HG03060 (cell line): ENCODE measurements around the gene OTOP1.
"Not testable (repeated sequence)": the region's sequence is repeated elsewhere in the genome, so short reads cannot be mapped to it uniquely, and the experiment has no call there.

ENCODE experiments used
- ATAC-seq: cut with Tn5 transposase; IDR thresholded peaks from one replicate; pipeline ENCODE4 v1.9.1; 2021; ENCODE audit warnings: low read depth, moderate number of reproducible peaks; ENCODE audit not compliant: unreplicated experiment

Gene OTOP1, protein sequence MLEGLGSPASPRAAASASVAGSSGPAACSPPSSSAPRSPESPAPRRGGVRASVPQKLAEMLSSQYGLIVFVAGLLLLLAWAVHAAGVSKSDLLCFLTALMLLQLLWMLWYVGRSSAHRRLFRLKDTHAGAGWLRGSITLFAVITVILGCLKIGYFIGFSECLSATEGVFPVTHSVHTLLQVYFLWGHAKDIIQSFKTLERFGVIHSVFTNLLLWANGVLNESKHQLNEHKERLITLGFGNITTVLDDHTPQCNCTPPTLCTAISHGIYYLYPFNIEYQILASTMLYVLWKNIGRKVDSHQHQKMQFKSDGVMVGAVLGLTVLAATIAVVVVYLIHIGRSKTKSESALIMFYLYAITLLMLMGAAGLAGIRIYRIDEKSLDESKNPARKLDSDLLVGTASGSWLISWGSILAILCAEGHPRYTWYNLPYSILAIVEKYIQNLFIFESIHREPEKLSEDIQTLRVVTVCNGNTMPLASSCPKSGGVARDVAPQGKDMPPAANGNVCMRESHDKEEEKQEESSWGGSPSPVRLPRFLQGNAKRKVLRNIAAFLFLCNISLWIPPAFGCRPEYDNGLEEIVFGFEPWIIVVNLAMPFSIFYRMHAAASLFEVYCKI

GRCh38 chr4:4226606-4227438, at the start of gene OTOP1:
TSS of gene OTOP1 (minus strand) at chr4:4226929. CDS start at chr4:4226864, 65 bp downstream.
- no peak for ATAC-seq

GRCh38 chr4:4274226-4274625, 47.5 kb upstream of the OTOP1 start:
- ATAC-seq: no peak

- ATAC-seq: no peak
These were observed 45.2 kb upstream of the OTOP1 start for GRCh38 chr4:4271912-4272311.

DNA sequence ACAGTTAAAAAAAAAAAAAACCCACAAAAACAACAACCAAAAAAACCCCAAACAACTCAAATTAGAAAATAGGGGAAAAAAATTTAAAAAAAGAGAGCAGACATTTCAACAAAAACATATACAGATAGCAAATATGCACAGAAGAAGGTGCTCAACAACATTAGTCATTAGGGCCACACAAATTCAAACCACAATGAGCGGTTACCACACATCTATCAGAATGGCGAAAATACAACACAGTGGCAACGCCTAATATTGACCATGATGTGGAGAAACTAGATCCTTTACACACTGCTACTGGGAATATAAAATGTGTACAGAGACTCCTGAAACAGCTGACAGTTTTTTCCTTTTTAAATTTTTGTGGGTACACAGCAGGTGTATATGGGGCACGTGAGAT, 43.8 kb upstream of the OTOP1 start:
- no peak for ATAC-seq

DNA sequence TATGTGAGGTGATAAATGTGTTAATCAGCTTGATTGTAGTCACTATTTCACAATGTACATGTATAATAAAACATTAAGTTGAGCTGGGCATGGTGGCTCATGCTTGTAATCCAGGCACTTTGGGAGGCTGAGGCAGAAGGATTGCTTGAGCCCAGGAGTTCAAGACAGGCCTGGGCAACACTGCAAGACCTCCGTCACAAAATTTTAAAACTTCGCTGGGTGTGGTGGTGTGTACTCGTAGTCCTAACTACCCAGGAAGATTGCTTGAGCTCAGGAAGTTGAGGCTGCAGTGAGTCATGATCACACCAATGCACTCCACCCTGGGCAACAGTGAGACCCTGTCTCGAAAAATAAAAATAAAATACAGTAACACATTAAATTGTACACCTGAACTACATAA, 43.1 kb upstream of the OTOP1 start:
- no peak for ATAC-seq

GRCh38 chr4:4269331-4269731, 42.6 kb upstream of the OTOP1 start:
- no peak for ATAC-seq

GRCh38 chr4:4268776-4269175, 42.0 kb upstream of the OTOP1 start:
- no peak for ATAC-seq

DNA sequence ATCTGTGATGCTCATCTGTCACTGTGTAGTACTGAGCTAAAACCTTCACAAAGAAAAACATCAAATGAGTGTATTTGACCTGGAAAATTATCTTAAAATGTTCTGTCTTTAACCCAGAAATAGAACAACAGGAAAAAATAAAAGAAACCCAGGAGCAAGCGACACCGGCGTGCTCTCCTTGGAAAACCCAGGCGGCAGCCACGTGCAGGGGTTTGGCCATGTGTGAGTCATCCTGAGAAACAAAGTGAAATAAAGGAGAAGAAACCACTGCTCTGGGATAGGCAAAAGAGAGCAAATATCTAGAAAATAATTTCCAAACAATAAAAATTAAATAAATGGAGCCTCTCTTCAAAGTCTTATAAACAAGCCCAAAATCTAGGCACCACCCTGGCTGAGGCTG, 41.3 kb upstream of the OTOP1 start:
- no peak for ATAC-seq

DNA sequence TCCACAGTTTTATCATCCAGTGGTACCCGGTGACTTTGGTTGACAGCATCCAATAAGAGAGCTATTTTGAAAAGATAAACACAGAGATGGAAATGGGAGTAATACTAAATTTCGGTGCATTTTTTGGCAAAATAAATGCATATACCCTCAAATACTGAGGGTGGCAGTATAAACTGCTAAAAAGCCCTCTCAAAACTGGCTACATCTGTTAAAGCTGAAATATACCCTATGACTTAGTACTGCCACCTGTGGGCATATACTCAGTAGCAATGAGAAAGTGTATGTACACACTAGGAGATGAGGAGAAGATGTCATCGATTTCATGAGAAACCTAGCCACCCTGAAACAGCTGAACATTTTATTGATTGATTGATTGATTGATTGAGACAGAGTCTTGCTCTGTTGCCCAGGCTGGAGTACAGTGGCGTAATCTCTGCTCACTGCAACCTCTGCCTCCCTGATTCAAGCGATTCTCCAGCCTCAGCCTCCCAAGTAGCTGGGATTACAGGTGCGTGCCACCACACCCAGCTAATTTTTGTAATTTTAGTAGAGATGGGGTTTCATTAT, 33.5 kb upstream of the OTOP1 start:
- ATAC-seq: peak; percentile 90

DNA sequence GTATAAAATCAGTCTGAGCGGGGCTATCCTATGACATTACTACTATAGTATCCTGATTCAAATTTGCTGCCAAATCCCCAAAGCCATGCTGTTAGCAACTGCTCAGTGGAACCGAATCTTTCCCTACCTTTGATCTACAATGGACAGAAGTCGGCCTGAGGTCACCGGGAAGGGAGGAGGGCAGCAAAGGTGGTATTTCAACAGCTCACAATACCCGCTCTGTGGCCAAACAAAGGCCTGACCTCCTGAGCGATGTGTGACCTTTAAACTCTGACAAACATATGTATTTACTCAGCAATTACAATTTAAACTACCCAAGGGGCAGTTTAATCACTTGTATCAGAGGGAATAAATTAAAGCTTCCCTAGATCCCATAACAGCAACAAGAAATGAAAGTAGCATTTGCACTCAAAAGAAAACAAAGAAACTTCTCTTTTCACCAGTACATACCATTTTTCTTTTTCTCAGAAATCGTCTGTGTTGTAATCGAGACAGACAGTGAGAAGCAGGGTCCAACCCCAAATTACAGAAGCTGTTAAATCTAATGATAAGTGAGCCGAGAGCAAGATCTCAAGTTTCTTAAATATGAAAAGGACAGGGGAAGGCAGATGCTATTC, 32.9 kb upstream of the OTOP1 start:
- no peak for ATAC-seq

DNA sequence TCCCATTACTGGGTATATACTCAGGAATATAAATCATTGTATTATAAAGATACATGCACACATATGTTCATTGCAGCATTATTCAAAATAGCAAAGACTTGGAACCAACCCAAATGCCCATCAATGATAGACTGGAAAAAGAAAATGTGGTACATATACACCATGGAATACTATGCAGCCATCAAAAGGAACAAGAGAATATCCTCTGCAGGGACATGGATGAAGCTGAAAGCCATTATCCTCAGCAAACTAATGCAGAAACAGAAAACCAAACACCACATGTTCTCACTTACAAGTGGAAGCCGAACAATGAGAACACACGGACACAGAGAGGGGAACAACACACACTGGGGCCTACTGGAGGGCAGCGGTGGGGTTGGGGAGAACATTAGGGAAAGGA, 31.0 kb upstream of the OTOP1 start:
- ATAC-seq: not testable (repeated sequence)

DNA sequence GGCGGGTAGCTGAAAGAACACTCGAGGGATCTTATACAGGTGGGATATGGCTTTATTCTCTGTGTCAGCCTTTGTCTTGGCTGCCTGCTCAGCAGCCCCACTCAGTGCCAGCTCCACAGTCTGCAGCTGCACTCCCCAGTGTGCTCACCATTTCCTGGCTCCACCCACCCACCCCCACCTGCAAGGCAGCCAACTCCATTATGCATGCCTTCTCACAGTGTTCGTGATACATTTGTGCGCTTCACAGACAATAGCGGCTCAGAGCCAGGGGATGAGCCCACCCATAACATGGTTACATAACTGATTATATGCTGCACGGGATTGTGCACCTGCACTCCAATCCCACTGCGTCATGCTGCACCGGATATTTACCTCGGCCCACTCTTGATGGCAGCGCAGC, 30.1 kb upstream of the OTOP1 start:
- no peak for ATAC-seq

DNA sequence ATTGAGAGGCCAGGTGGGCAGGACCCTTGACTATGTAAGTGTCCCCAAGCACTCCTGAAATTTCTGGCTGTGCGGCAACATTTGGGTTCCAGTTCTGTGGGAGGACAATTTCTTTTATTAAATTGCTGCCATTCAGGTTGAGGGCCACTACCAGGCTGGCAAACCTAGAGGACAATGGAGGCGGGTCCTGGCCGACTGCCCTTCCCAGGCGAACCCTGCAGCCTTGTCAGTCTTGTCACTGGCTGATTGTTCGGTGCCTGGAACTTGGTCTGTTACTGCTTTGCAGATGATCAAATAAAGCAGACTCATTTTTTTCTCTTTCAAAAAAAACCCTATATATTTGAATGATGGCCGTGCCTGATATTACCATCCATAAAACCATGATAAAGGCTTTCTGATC, 27.9 kb upstream of the OTOP1 start:
- no peak for ATAC-seq

DNA sequence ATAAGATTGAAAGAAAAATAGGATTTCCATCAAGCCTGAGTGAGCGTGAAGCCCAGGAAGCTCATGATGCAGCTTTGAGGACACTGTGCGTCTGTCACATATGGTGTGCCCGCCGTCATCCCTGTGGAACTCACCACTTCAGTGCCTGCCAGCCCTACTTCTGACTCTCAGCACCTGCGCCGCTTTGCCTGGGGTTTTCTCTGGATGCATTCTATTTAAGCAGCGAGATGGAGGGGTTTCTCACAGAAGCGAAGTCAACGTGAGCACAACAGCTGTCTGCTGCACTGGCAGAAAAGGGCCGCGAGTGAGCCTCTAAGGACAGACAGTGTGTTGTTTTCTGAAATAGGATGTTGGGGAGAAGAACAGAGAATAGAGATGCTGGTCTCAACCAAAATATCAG, 27.5 kb upstream of the OTOP1 start:
- ATAC-seq: no peak

DNA sequence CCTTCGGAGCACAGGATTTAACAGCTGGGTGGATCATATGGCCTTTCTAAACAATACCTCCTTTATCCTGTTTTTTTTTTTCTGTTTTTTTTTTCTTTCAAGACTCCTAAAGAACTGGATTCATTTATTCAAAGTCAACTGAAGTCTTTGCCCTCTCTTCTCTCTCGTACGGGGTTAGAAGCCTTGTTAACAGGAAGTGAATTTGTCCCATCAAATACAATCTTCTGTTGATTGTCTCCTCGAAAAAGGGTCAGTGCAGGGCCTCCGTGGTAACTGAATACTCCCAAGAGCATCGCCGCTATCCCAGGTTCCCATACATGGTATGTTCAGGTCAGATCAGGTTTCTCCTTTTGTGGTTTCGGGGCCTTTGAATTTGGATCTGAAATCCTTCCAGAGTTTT, 23.1 kb upstream of the OTOP1 start:
- ATAC-seq: no peak

- not testable (repeated sequence) for ATAC-seq
These were observed 22.6 kb upstream of the OTOP1 start for GRCh38 chr4:4249342-4249741.

- ATAC-seq: no peak
These were observed 22.1 kb upstream of the OTOP1 start for GRCh38 chr4:4248885-4249203.

GRCh38 chr4:4248029-4248884, 21.5 kb upstream of the OTOP1 start, which contains the start of gene TMEM128:
TSS of gene TMEM128 (minus strand) at chr4:4248223. CDS start at chr4:4248202, 21 bp downstream.
- ATAC-seq: peak; percentile 89

DNA sequence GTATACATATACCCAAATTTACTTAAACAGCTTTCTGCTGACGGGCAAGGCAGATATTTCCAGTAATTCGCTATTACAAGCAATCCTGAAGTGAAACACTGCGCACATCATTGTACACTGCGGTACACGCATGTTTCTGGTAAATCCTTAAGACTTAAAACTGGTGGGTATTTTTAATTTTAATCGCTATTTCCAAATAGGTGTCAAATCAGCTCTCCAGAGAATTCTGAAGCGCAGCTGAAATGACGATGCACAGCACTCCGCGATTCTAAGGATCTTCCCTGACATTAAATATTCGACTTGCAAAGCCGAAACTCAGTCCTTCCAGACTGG, 20.9 kb upstream of the OTOP1 start:
- peak; percentile 28 for ATAC-seq

DNA sequence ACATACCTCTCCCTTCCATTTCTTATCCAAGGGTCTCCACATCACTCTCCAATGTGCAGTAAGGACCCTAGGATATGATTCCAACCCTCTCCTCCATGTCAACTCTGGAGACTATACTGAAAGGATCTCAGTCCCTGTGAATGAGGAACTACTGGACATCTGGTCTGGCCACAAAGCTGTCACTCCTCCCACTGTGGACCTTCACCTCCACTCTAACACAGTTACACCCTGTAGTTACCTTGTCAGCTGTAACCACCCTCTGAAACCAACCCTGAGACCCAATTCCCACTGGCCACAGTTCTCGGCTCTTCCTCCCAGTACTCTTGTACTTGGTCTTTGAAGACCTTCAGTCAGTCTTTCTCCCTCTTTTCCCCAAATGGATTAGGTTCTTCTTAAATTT, 18.4 kb upstream of the OTOP1 start:
- ATAC-seq: no peak
